GM21447 (cell line): Measurements from ENCODE around the gene CKS1B.
"Not testable (repeated sequence)": the region's sequence is repeated elsewhere in the genome, so short reads cannot be mapped to it uniquely, and the experiment has no call there.

Experiments
- ATAC-seq: cut with Tn5 transposase; IDR thresholded peaks from one replicate; pipeline ENCODE4 v1.9.1; 2021; ENCODE audit not compliant: unreplicated experiment

CKS1B gene

DNA sequence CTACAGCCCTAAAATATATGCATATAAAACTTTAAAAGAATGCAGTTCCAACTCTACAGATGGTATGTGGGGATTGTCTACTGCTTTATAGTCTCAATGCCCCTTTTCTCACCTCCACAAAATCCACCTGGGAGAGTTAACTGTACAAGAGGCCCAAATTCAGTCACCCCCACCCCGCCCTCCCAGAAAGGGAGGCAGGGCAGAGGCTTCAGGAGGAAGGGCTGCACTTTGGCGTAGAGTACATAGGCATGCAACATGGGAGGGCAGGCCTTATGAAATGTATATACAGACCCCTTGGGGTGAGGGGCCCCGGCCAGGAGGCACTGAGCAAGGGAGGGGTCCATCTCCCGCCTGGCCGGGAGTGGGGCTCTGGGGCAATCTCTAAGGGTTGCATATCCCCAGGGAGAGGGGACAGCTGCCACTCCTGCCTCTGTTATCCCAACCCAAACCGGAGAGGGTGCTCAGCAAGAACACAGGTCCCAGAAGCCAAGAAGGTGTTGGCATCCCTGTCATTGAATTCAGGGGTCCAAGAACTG lies 11.6 kb upstream of the CKS1B start:
- no peak for ATAC-seq

DNA sequence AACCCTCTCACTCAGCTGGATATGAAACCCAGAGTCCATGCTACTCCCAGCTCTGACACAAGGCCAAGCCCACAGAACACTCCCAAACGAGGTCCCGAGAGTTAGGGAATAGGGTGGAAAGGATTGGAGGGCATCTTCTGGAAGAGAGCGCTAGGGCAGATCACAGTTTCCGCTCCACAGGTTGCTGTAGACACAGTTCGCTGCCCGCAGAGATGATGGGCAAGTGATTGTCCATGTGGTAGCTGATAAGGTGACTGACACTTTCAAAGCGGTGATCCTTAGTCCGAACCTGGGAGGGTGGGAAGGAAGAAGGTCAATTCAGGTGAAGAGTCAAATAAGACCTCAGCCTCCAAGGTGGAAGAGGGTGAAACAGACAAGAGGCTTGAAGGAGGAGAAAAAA lies 10.8 kb upstream of the CKS1B start:
- ATAC-seq = no peak

DNA sequence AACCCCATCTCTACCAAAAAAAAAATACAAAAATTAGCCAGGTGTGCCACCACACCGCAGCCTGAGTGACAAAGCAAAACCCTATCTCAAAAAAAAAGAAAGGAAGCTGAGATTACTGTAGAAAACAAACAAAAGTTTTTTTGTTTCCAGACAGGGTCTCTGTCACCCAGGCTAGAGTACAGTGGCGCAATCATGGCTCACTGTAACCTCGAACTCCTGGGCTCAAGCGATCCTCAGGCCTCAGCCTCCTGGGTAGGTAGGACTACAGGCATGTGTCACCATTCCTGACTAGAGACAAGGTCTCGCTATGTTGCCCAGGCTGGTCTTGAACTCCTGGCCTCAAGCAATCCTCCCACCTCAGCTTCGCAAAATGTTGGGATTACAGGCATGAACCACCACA lies 10.1 kb upstream of the CKS1B start:
- ATAC-seq = no peak

DNA sequence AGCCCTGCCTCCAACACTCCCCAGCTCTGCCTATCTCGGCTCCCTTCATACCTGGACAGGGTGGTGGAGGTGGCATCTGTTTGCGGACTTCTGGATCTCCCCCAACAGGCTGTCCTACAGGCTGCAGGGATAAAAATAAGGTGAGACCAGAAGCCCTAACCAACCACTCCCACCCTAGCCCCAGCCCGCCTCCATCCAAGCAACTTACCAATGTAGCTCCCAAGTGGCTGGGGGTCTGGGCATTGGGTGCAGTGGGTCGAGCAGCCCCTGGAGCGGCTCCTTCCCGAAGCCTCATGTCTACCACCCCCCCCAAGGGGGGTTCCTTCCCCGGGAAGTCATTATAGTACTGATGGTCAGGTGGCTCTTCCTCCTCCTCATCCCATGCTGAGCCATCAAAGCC lies 8.4 kb upstream of the CKS1B start:
- ATAC-seq = no peak

DNA sequence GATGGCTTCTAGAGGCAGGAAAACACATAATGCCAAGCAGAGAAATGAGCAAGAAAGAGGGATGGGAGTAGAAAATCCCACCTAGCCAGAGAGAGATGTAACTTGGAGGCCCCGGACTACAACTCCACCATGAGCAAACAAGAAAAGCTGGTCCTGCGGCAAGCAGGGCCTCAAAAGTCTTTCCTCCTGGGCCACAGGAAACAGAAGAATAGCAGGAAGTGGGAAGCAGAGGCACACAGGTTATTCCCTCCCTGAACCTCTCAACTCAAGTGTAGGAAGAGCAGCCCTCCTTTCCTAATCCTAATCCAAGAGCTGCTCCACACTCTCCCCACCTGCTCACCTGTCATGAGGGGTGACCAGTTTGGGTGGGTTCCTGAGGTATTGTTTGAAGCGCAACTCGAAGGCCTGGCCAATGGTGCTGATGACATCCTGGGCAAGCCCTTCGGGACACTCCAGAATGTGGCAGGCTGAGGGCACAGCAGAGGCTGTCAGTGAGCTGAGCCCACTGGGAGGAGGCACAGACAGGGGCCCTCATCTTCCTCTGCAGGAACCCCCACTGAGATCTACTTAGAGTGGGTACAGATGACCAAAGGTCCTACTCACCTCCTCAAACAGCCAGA lies 7.0 kb upstream of the CKS1B start:
- ATAC-seq = no peak

DNA sequence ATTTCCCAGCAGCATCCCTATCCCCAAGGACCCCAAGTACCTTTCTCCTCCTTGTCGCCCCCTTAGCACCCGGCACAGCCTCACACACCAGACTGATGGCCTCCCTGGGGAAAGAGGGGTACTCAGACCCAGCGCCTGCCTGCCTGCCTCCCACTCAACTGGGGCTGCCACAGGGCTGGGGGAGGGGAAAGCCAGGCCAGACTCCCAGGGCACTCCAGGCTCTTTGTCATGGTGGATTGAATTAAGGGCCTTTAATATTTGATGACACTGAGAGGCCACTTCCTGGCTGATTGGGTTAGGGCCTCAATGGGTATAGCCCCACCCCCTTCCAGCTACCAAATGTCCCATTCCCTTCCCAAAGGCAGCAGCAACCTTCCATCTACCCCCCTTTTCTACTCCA lies 5.8 kb upstream of the CKS1B start:
- no peak for ATAC-seq

DNA sequence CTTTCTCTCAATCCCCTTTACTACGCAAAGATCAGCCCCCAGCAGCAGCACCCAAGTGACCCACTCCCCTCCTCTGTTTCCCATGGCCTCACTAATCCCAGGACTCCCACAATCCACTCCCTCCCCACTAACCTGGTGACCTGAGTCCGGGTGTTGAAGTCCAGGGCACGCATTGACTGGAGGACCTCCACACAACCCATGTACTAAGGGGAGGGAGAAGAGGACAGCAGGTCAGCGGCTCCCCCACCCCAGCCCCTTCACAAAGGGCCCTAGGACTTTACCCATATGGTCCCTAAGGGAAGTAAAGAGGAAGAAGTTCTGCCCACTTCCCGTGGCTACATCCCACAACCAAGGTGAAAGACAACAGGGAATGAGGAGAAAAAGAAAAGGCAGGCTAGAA lies 5.2 kb upstream of the CKS1B start:
- ATAC-seq = no peak

DNA sequence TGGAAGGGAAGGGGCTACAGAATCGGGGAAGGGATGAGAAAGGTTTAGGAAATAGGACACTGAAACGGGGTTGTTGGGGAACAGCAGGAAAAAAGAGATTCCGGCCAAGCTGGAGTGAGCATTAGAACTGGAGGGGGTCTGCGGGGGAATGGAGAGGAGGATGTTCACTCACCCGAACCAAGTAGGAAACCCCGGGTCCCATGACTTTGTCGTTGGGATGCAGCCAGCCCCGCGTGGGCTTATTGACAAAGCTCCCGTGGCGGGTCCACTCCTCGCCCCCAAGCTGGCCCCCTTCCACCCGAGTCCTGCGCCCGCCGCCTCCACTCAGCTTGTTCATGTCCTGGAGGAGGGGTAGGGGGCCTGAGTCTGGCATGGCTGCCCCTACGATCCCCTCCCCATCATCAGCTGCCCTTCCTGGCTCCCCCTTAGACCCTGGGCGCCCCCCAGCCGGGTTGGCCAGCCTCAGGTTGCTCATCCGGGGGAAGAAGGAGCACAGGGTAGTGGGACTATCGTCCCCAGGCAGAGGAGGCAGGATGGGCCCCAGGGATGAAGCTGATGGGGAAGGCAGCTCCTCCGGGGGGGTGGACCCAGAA lies 4.5 kb upstream of the CKS1B start:
- ATAC-seq = no peak

DNA sequence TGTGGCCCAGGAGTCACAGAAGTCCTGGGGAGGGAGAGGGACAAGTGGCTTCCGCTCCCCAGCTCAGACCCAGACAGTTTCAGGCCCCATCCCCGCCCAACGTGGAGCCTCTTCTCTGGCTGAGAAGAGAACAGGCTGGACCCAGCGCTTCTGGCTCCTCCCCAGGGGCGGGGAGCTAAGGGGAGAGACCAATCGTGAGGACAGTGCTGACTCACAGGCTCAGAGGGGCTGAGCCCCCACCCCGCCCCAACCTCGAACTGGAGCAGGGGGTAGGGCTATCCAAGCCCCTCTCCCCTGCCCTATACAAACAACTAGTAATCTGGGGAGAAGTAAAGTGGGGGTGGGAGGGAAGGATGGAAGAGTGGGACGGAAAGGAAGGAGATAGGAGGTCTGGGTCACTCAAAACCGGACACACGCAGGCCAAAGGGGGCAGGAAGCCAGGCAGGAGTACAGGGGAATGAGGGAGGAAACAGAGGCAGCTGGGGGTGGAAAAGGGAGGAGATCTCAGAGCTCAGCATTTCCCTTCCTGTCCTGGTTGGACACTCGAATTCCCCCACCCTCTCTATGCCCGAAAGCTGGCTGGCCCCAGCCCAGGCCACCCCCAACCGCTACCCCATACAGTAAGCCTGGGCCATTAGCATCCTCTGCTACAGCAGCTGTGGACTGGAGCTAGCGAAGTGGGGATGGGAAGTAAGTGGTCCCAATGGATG lies 3.7 kb upstream of the CKS1B start, which contains the start of gene SHC1:
TSS of gene SHC1 (minus strand) at position 117 of the 710 bp plus-strand sequence. CDS start 221 bp downstream, outside the sequence.
- no peak for ATAC-seq

DNA sequence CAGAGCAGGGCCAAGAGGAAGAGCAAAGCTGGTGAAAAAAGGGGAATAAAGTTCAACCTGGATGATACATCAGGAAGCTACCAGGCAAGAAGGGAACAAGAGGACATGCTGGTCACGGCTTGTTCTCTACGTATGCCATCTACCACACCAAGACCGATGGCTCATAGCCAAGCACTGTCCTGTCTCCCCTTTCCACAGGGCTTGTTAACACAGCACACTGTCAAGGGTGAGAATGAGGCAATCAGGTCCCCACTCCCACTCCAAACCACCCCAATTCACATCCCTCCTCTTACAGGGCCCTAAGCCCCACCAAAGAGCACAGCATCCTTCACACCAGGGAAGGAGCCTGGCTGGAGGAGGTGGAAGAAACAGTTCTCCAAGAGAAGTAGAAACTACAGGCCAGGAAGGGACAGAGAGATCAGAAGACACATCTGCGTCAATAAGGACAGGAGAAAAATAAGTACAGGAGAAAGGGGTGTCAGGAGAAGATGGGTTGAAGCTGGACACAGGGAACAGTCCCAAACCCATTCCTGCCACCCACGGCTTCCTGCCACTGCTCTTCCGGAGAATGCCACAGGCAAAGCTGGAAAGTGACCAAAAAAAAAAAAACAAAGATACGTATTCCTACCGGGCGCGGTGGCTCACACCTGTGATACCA lies 3.0 kb upstream of the CKS1B start:
- ATAC-seq = no peak

DNA sequence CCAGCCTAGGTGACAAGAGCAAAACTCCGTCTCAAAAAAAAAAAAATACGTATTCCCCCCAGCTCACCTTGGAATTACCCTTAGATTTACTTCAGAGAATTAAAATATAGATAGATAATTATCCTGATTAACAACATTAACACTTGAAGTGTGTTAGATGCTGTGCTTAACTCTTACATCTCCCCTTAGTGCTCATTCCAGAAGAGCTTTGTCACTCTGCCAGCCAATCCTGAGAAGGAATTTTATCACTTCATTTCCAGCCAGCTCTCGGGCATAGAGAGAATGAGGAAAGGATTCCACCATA lies 2.3 kb upstream of the CKS1B start:
- no peak for ATAC-seq

DNA sequence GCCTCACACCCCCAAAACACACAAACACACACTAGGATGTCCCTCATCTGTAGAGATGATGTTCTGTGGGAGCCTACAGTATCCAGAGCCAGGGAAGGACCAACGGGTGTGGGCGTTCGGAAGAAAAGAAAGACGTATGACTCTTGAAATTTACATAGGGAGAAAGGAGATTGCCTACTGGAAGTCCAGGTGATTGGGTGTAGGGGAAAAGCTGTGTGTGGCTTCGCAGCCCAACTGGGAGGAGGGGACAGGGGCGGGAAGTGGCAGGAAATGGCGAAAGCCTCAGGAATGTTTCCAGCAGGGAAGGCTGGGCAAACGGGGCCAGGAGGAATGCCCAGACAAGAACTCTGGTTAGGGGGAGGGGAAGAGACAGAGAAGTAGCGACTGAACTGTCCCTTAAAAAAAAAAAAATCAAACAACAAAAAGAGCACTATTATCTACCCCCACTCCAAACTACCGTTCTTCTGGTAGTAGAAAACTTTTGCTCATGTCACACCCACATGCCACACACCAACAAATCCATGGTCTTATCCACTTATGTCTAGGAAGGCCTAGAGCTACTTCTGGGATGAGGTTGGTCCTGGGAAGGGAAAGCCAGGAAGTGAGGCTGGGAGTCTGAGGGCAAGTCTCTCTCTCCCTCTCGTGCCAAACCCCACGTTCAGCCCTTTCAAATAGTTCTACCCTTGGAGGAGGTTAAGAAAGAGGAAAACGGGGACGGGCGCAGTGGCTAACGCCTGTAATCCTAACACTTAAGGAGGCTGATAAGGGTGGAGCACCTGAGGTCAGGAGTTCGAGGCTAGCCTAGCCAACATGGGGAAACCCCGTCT lies 1.8 kb upstream of the CKS1B start:
- no peak for ATAC-seq

DNA sequence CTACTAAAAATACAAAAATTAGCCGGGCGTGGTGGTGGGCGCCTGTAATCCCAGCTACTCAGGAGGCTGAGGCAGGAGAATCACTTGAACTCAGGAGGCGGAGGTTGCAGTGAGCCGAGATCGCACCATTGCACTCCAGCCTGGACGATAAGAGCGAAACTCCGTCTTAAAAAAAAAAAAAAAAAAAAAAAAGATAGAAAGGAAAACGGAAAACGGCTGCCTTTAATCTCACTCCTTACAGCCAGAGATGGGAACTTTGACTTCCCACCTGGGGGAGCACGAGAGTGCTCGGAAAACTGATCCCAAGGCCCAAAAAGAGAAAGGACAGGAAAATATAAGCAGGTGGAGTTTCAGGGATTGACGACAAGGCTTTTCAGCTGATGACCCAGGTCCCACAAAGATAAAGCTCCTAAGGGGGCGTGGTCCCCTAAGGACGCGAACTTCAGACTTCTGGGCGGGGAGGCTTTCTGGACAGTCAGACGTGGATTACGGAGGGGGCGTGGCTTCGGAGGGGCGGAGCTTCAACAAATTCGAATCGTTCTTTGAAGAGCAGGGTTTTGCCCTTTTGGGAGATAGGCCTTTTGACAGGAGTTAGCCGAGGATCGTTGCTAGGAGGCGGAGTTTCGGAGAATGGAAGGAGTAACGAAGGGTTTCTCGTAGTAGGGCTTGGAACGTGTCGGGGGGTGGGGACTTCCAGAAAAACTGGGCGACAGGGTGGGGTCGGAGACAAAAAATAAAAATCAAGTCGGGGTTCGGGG lies 958 bp upstream of the CKS1B start:
- ATAC-seq = no peak

DNA sequence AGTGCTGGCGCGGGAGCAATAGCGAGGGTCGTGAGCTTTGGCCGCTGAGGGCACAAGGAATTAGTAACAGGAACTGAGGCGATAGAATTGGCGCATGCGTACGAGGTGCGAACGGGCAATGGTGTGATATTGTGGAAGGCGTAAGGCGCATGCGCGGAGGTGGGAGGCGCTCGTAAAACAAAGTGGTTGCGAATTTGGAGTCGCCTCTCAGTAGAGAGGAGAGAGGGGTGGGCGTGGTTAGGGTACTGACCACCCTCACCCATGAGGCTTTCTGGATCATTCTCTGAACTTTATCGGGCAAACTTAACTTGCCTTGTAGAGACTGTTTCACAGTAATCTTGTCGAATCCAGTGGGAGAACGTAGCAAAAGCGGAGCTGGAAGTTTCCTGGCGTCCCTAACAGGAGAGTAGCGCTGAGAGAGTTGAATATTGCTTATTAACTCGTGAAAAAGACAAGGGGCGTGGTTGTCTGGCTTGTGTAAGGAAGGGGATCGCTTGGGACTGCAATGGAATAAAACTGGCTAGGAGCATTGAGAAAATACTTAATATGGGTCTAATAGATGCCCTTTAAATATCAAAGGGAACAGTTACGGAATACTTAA lies 427 bp downstream of the CKS1B start:
- ATAC-seq = peak; percentile 47

DNA sequence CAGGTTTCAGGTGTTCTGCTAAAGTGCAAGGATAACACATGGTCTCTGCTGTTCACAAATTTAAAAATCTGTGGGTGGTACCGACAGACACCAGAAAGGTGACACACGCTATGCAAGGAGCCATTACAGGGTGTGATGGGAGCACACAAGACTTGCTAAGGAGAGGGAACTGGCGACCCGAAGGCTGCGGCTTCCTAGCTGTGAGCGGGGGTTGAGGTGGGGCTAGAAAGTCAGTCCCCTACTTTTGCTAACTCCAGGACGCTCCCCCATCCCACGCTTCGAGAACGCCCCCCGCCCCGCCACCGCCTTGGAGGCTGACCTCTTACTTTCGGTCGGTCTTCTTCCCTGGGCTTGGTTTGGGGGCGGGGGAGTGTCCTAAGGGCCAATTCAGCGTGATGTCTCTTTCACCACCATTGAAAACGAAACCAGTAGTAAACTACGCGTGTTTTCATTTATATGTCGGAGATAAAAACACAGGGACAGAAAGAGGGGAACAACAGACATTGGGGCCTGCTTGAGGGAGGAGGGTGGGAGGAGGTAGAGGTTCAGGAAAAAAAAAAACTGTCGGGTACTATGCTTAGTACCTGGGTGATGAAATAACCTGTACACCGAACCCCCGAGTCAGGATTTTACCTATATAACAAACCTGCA lies 1.1 kb downstream of the CKS1B start:
- no peak for ATAC-seq

DNA sequence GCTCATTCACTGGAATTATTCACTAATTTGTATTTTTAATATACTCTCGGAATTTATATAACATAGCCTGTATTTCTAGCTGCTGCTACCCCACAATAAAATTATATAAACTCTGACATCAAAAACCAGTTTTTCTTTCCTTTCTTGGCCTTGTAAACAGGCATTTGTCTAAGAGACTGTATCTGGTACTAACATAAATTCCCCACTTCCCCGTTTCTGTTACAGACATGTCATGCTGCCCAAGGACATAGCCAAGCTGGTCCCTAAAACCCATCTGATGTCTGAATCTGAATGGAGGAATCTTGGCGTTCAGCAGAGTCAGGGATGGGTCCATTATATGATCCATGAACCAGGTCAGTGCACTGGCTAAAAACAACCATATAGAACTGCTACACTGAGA lies 3.3 kb downstream of the CKS1B start:
- ATAC-seq = not testable (repeated sequence)

DNA sequence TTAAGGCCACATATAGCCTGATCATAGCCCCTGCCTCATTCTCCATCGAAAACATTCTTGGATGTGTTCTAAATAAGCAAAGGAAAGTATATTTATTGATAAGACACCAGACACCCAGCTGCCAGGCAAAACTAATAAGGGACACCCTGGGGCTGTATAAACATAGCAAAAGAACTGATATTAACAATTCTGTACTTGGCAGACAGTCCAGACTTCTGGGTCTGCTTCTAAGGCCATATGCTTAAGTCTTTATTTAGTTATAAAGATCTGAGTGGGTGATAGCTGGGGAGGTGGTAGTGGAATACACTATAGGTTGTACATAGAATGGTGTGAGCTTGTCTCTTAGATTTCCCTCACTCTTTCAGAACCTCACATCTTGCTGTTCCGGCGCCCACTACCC lies 3.9 kb downstream of the CKS1B start:
- ATAC-seq = no peak

DNA sequence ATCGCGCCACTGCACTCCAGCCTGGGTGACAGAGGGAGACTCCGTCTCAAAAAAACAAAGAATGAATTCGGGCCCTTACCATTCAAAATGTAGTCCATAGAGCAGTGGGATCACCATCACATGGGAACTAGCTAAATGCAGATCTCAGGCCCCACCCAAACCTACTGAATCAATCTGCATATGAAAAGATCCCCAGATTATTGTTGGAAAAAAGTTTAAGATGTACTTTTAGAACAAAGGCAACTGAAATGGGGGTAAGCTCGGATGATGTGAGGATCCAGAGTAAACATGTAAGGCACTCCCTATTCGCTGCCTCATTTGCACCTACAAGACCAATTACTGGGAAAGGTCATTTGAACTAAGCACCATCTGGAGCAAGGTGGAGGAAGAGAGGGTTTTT lies 7.9 kb downstream of the CKS1B start:
- ATAC-seq = no peak

DNA sequence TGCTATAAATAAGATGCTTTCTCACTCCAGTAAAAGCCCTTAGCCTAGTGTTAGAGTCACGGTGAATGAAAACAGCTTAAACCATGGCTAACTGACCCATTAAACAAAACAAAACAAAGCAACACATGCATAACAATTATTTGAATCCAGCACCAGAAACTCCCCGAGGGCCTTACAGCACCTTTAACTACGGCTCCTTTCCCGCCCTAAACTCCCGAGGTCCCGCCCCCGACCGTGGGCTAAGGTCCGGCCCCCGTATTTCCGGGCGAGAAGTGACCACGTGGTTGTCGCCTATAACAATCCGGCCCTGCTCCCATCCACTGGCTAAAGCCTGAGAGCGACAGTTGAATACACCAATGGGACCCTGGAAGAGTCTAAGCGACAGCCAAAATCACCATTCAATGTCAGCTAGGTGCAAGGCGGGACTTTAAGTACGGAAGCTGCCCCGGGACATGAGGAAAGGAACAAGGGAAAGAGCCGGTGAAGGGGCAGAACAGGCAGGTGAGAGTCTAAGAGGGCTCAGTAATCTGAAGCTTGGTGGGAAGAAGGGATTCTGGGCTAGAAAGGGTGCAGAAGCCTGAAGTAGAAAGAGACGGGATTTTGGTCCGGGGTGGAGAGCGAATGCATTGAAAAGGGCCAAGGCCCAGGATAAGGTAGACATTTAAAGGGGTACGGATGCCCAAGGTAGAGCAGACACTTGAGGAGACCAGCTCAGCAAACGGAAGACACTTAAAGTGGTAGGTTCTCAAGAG lies 8.6 kb downstream of the CKS1B start, which contains the start of gene FLAD1:
TSS of gene FLAD1 (plus strand) at position 448 of the 752 bp plus-strand sequence. CDS start 351 bp downstream, outside the sequence.
- peak; percentile 97 for ATAC-seq
